G401 (cell line): ENCODE results near the gene SRPRB. TPM values are rescaled to one million over a fixed set of nuclear protein-coding genes. Genes with fewer than 3 reads are reported as not detected.
A peak's percentile ranks its signal among the peaks of the same experiment; 100 is the strongest.

Experiments used
- DNase-seq: peaks from one replicate; pipeline ENCODE4 v3.0.0-alpha.2; 2015; ENCODE audit warnings: low spot score
- in situ Hi-C: cut with HindIII; loops from 2 replicates; pipeline ENCODE4 v1.10.0; 2016; ENCODE audit warnings: low sequenced_read_pairs, mixed read lengths
- total RNA-seq: library from RNA; depleted of rRNA; stranded (reverse); fragments of >200 nt; shearing (Covaris generic); gene quantifications from 2 replicates; pipeline ENCODE4 v1.2.3, GENCODE V29; 2014

Gene SRPRB
- total RNA-seq, 1 experiment from 2014 or later = 75.9 TPM

DNA sequence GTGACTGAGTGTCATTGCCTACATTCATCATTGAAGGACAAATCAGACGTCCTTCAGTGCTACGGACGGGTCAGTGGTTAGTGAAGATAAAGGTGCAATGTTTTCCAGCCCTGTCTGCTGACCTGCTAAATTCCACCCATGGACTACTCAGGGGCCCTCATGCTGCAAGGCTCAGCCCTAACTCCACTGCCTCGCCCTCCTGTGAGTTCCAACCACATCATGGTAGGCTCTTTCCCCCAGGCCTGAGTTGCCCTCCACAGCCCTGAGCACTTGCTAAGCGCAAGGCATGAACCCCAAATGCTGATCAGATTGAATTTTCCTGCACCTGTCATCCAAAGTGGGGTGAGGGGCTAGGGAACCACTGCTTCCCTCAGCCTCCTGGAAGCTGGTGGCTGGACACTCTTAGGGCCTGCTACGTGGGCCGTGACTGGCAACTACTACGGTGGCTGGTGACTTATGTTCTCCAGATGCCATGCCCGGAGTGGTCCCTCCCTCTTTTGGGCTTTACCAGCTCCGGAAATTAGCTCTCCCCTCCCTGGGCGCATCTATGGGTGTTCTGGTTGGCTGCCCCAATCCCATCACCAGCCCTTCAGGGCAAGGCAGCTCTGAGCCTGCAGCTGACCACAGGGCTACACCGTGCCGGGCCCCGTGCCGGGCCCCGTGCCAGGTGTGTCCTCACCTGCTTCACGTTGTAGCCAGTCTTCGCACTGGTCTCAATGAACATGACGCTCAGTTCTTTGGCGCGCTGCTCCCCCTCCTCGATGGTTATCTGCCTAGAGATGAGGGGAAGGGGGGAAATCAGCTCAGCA is 32.1 kb downstream of the SRPRB start:
- in situ Hi-C loops = no loop called here
- DNase-seq = no peak

DNA sequence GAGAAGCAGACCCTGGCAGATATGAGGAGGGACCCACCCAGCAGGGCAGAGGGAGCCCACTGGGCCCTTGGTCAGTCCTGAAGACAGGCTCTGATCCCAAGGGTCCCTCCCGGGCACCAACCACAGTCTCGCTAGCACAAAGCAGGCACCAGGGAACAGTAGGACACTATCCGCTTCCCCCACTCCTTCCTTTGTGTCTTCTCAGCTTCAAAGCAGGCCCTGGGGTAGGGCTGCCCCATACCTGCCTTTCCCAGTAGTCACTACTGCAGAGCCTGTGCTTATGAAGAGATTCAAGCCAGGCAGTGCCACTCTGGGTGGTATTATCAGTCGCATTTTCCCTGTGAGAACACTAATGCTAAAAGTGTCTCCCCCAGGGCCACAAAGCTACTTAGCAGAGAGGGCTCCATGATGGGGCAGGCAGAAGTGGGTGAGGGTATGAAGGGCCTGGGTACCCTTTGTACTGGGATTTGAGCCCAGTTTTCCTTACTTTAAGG is 32.7 kb downstream of the SRPRB start:
- DNase-seq = no peak
- in situ Hi-C loops = no loop called here

DNA sequence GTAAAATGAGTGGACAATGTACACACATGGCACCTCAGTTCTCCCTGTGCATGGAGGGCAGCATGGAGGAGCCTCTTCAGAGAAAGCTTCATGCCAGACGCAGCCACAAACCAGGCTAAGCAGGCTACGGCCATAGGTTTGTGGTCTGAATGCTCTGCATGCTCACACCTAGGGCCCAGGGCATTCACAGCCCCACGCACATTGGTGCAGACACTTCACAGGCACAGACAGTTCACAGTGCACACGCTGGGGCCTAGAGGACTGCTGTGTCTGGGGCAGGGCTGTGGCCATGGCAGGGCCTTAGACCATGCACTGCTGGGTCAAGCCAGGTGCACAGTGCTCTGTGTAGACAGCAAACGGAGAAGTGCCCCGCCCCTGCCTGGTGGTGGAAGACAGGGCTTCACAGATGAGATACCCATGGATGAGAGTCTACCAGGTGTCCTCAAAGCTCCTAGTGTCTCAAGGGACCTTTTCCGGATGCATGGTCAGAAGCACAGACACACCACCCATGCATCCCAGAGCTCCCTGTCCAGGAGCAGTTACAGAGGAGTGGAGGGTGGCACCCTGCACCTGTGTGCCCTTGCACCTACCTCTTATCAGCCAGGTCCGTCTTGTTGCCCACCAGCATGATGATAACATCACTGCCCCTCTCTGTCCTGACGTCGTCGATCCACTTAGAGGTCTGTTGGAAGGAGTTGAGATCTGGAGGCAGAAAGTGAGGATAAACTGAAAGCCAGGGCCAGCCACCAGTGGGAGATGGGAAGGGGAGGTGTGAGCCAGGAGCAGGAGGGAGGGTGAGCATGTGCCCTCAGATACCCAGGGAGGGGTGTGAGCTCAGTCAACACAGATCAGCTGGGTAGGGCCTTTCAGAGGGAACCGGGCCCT is 33.5 kb downstream of the SRPRB start:
- in situ Hi-C loops = no loop called here
- no peak for DNase-seq

DNA sequence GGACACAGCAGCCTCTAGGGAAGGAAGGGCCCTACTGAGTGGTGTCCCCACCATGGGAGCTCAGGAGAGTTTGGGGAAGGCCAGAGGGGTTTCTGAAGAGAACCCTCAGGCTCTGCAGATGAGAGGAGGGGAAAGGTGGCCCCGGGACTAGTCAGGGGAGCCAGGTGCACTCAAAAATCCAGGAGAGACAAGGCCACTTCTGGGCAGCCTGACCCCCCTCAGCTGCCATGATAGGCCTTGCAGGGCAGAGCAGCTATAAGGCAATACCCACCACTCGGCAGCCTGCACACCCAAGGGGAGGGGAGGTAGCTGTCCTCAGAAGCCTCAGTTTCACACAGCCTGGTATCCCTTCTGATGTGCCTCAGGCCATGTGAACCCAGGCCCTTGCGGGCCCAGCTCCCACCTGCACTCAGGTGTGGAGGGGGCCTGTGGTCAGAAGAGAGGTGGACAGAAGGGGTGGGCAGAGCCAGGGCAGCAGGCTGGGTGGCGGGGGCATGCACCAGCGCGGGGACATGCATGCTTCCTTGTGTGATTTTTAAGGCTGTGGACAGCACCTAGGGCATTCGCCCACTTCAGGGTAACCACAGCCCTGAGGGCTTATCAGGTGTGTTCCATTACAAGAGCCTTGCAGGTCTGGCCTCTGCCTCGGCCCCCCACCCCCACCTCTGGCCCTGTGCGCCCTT is 34.6 kb downstream of the SRPRB start:
- in situ Hi-C loops = no loop called here
- DNase-seq = no peak

DNA sequence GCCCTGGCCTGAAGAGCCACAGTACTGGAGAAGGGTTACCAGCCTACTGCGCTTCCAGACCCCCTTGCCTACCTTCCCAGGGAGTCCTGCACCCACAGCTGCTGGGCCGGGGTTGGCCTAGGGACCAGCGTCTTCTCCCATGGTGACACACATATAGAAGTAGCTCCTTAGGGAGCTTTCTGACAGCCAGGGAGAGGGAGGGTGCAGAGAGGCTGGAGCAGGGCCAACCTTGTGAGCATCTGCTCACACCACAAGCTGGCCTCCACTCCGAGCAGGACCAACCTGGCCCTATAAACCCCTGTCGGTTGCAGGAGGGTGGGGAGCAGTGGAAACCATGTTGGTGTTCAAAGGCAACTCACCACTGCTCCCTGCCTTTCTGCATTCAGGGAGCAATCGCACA is 35.2 kb downstream of the SRPRB start:
- DNase-seq = no peak
- in situ Hi-C loops = no loop called here

DNA sequence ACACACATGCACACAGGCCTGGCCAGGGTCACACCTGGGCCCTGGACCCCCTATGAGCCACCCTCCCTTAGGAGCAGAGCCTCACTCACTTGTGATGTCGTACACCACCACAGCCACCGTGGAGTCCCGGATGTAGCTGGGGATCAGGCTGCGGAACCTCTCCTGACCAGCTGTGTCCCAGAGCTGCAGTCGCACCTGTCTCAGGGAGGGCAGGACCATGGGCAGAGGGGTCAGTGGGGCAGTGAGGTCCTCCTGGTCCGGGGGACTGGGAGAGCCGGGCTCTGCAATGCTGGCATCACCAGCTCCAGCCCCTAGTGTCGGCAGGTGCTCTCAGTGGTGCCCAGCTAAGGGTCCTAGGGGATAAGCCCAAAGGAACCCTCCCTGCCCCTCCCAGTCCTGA is 35.6 kb downstream of the SRPRB start:
- no peak for DNase-seq
- in situ Hi-C loops = no loop called here

DNA sequence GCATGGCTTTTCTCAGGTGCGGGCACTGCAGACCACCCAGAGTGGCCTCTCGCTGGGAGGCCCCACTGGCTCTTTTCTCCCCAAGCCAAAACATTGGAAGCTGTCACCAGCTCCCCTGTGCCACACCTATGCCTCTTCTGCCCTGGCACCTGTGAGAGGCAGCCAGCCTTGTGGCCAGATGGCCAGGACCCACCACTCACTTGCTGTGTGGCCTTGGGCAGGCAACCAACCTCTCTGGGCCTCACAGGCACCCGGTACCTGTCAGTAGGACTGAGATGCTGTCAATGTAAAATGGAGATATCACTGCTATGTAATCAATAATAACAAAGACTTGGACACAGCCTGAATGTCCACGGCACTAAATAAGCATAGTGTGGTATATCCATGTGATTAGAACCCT is 36.5 kb downstream of the SRPRB start:
- in situ Hi-C loops = no loop called here
- DNase-seq = no peak

DNA sequence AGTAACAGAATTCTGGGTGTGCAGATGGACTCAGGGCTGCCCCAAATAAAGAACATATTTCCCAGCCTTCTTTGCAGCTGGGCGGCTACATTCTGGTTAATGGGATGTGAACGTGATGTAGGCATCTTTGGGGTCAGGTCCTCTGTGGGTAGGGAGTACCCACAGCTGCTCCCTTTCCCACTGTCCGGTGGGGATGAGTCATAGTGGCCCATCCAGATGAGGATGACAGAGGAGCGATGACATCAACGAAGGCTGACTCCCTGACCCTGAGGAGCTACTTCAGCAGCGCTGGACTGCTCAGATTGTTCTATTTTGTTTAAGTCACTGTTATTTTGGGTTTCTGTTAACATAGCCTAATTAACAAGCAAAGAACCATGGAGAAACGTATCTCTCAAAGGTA is 38.0 kb downstream of the SRPRB start:
- DNase-seq = no peak
- in situ Hi-C loops = no loop called here

DNA sequence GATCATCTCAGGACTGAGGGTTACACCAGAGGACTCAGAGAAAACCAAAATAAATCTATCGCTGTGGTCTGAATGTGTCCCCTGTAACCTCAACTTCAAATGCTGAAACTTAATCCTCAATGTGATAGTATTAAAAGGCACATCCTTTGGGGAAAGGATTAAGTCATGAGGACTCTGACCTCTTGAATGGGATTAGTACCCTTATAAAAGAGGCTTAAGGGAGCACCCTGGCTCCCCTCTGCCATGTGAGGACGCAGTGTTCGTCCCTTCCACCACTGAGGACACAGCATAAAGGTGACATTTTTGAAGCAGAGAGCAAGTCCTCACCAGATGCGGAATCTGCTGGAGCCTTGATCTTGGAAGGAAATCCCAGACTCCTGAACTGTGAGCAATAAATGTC is 39.5 kb downstream of the SRPRB start:
- in situ Hi-C loops = no loop called here
- DNase-seq = no peak

DNA sequence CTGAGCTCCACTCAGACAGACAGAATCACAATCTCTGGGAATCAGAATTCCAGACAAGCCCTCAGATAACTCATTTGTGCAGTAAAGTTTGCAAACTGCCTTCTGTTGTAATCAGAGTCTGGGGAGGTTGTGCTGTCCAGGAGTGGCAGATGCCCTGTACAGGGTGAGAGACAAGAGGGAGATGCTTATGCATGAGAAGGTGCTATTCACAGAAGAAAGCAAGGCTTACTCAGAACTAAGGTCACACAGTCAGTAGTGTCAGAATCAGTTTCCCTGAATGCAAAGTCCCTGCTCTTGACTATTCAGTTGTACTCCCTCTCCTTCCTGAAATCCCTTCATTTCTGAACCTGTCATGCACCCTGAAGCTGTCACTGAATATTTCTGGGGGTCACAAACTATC is 43.7 kb downstream of the SRPRB start:
- in situ Hi-C loops = no loop called here

DNA sequence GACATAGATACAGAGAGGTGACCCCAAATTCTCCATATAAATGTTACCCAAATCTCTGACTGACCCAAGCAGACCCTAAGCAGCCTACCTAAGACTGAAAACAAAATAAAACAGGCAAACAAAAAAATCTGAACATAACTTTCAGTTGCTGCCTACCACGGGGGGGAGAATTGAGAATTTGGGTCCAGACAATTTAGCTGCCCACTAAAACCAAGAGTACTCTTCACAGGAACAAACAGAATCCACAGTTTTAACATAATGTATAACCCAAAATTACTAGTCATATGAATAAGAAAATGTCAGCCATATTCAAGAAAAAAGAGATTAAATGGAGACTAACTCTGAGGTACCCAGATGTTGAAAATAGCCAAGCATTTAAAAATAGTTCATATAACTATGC is 44.4 kb downstream of the SRPRB start:
- no peak for DNase-seq
- in situ Hi-C loops = no loop called here

More for the DNA sequence above, 43.7 kb downstream of the SRPRB start:
- no peak for DNase-seq

DNA sequence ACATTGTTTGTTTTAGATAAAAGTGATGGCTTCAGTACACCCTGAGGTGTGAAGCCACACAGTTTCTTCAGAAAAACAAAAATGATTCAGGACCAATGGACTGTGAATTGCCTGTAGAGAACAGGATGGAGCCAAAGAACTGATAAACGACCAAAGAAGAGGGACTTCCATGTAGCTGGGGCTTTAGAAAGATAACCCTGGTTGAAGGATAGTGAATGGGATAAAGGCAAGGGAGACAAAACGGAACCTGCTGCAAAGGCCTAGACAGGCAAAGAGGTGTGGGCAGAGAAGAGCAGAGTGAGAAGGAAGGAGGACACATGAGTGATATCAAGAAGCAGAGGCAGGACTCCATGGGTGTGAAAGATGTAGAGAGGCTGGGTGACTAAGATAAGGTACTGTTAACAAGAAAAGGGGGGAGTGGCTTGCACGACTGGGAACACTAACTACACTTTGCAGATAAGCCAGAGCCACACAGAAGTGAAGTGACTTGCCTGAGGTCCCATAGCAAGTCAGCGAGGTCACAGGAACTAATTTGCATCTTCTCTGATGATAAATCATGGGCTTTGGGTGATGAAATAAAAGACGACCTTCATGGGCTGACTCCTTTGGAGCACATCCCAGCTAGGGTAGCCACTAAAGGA is 45.8 kb downstream of the SRPRB start:
- DNase-seq = no peak
- in situ Hi-C loops = no loop called here

DNA sequence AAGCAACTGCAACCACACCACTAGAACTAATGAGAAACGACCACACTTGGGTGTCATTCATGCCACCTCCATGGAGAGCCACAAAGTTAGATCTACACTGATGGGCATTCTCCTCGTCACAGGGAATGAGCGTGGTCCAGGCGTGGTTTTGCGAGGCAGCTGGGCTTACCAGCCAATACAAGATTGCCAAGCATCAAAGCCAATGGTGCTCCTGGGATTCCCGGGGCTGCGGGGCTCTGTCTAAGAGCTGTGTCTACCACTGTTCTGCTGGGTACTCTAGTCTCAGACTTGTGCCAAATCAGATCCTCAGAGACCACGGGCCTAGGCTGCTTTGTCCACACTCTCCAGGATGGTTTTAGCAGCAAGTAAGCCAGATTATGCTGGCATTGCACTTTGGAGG is 46.3 kb downstream of the SRPRB start:
- in situ Hi-C loops = no loop called here
- DNase-seq = no peak

DNA sequence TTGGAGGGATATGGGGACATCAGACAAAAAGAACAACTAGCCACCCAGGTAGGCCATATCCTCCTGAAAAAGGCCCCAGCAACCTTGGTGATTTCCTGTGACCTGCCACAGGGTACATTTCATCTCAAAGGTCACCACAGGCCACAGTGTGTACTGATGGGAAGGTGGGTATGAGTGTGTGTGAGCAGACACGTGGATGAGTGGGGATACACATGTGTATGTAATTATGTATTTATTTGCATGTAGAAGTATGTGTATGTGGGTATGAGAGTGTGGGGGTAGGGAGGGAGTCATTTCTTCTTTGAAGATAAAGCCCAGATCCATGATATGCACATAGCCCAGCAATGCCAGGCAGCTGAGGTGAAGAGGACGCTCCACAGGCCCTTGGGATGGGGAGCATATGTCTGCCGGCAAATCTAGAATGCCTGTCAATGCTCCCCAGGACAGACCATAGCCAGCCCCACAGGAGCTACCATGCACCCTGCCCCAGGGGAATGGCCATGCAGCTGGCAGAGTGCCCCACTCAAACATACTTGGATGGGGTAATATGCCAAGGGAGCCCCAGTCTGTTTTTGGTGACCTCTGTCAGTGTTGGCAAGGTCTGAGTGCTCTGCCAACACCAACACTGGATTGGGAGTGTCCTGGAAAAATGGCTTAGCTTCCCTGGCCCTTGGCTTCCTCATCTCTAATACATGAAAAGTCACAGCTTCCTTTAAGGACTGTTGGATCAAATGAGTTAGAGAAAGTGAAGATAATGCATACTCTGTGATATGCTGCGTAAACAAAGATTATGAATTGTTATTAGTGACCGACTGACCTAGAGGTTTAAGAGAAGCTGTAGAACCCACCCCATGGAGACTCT is 47.7 kb downstream of the SRPRB start:
- in situ Hi-C loops = no loop called here
- DNase-seq = no peak

DNA sequence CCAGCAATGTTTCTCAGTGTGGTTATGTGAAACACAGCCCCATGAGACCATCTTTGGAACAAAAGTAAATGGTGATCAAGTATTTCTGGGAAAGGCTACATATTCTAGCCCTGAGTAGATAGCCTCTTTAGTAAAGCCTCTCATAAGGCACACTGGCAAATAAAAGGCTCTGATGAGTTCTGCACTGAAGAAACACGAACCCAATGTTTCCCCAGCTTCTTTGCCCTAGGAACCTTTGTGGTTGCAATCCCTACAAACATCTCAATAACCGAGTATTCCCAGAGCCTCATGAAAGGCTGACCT is 48.3 kb downstream of the SRPRB start:
- in situ Hi-C loops = no loop called here
- DNase-seq = no peak

DNA sequence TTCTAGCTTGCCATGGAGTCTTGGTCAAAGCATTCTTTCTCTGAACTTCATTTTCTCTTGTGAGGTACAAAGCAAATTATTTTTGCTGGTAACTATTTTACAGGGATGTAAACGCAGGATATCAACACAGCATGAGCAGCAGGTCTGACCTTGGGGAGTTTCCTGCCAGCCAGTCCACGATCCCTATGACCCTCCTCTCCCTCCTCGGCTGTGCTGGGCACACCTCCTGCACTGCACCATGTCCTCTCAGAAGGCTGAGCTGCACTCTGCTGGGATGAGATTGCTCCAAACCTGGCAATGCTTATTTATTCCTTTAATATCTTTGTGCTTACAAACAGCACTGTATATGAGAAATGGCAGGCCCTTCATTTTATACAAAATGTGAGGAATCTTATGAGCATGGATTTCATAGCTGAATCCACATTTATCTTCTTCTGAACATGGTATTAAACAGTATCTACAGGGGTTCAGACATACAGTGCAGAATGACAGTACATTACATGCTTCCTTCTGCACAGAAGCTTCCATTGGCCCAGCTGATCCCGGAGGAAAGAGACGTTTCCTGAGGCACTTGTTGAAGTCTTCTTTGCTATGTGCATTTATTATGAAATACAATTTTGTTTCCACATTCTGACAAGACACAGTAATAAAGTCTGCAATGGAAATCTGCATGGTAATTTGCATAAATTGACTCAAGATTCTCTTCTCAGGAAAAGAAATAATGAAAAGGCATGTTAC is 48.8 kb downstream of the SRPRB start:
- DNase-seq = no peak
- in situ Hi-C loops = no loop called here

DNA sequence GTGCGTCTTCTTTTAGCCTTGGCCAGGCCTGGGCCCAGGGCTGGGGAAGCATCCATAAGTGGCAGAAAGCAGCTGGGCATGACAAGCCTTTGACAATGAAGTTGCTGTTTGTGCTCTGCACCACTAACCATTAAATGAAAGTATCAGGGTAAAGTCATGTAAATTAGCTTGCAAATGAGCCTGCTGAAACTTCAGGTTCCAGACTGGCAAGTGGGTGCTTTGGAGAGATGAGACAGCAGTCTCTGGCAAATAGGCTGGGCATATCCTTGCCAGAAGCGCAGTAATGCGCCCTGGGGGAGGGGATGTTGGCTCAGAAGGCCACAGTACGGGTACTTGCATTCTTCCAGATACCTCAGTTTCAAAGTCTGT is 49.4 kb downstream of the SRPRB start:
- in situ Hi-C loops = no loop called here

DNA sequence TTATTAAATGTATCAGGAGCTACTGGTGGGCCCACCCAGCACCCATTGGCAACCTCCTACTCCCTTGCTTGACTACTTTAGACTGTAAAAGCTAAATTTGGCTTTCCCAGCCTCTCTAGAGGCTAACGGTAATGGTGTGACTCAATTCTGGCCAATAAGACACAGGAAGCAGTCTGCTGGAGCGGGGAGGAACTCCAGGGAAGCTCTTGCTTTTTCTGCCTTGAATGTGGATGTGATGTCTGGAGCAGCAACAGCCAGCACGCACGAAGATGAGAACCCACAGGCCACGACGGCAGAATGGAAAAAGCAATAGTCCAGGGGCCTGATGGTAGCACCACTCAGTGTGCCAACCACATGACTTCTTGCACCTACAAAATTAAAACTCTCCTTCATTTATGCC is 50.2 kb downstream of the SRPRB start:
- no peak for DNase-seq
- in situ Hi-C loops = no loop called here

More for the DNA sequence above, 49.4 kb downstream of the SRPRB start:
- DNase-seq = peak; percentile 35
